Endothelial cell of hepatic sinusoid (primary cell): ENCODE data around the gene TCAIM.

Experiments used
- in situ Hi-C: cut with HindIII; loops from 2 replicates; pipeline ENCODE4 v1.10.0; 2017; ENCODE audit warnings: low sequenced_read_pairs

TCAIM gene, protein sequence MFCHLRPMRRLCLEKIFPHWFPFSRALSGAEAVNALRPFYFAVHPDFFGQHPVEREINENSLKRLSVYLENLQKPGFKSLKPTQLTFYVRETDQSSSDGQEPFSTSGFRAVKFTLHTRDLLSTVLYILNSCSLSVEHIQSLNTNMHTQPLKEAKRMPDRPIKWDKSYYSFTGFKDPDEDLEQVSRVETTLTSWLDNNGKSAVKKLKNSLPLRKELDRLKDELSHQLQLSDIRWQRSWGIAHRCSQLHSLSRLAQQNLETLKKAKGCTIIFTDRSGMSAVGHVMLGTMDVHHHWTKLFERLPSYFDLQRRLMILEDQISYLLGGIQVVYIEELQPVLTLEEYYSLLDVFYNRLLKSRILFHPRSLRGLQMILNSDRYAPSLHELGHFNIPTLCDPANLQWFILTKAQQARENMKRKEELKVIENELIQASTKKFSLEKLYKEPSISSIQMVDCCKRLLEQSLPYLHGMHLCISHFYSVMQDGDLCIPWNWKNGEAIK

GRCh38 chr3:44338010-44338827 is at the start of gene TCAIM:
TCAIM (plus strand) TSS chr3:44338766; CDS start chr3:44354783, 16,017 bp downstream.
- in situ Hi-C loops: no loop called here

DNA sequence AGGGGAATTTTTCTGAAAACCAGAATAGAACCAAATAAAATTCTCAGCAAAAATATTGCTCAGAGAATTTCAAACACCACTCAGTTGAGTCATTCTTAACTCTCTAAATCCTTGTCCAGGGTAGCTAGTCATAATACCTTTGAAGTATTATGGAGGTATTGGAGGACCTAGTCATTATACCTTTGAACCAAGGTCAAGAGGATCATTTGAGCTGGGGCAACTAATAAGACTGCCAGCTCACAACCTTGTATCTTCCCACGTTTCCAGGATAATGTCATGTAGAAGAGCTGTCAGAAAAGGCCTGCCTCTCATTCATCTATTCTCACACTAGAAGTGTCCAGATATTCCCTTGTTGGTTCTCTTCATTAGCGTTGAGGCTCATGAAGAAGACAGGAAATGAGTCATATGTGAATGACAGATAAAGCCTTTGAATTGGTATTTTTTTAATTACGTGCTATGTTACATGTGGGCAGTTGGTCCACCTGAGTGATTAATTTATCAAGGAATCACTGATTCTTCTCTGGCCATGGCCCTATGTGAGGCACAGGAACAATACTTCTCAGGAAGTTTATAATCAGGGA is 48.6 kb upstream of the TCAIM start:
- in situ Hi-C loops: no loop called here

DNA sequence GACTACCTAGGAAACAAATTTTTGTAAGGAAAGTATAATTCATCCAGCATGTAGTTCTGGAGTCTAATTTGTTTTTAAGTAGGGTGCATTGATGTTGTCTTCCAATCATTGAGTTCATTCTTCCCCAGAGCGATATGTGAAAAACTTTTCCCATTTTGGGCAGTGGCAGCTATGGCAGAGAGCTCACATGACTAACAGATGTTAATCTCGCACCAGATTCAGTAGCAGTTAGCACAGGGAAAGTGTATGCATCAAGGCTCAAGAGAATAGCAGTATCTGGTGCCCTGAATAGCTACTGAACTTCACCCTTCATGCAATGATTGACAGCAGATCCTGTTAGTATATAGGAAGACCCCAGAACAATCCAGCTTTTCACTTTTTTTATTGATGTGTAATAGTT is 46.3 kb upstream of the TCAIM start:
- in situ Hi-C loops: no loop called here

GRCh38 chr3:44292947-44293346 is 45.6 kb upstream of the TCAIM start:
- in situ Hi-C loops: no loop called here

- in situ Hi-C loops: no loop called here
Observed at GRCh38 chr3:44297255-44297654, 41.3 kb upstream of the TCAIM start.

DNA sequence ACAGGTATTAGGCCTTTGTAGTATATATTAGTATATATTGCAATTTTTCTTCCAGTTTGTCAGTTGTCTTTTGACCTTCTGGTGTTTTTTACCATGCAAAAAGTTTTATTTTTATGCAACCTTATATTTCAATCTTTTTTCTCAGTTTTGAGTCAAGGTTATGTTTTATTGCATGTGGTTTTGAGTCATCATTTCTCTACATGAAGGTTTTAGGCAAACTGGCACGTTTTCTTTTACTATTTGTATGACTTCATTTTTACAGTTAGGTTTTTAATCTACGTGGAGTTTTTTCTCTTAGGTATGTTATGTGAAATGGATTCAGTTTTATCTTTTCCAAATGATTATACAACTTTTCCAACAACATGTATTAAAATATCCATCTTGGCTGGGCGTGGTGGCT is 36.8 kb upstream of the TCAIM start:
- in situ Hi-C loops: no loop called here

- in situ Hi-C loops: no loop called here
Observed at GRCh38 chr3:44309500-44309899, 29.1 kb upstream of the TCAIM start.

- in situ Hi-C loops: no loop called here
Observed at GRCh38 chr3:44318891-44319311, 19.7 kb upstream of the TCAIM start.

DNA sequence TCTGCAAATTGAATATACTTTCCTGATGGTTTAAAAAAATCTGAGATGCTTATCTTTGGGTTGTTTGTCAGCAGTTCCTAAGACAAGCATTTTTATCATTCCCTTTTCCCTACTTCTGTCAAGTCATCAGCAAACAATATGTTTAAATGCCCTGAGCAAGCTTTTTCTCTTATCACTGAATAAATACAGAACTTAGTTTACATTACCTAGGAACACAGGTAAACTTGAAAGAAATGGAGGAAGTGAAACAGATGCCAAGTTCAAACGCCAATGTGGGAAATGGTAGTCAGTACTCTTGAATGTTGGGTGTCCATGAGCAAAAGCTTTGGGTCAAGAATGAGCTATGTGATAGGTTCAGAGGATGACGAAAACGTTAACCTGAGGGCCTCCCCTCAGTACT is 17.2 kb upstream of the TCAIM start:
- in situ Hi-C loops: no loop called here

GRCh38 chr3:44323341-44323955 is 15.1 kb upstream of the TCAIM start:
- in situ Hi-C loops: no loop called here

DNA sequence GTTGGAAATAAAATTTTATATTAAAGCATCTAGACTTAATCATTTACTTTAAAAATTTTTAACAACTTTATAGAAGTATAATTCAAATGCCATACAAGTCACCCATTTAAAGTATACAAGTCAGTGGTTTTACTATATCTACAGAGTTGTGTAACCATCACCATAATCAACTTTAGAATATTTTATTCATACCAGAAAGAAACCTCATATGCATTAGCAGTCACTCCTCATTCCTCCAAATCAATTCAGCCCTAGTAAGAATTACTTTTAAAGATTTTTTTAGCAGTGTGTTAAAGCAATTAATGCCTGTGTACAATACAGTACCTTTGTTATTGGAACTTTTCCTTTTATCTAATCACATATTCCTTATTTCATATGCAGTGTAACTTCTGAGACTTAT is 14.0 kb upstream of the TCAIM start:
- in situ Hi-C loops: no loop called here

DNA sequence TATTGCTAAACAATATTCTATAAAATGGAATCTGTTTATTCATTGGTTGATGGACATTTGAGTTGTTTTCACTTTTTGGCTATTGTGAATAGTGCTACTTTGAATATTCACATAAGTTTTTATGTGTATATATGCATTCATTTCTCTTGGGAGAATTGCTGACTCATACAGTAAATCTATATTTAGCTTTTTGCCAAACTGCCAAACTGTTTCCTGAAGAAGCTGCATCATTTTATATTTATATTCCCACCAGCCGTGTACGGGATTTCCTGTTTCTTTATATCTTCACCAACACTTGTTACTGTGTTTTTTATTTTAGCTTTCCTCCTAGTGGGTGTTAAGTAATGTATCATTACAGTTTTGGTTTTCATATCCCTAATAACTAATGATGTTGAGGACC is 12.5 kb upstream of the TCAIM start:
- in situ Hi-C loops: no loop called here

- in situ Hi-C loops: no loop called here
Observed at GRCh38 chr3:44326515-44326914, 12.1 kb upstream of the TCAIM start.

GRCh38 chr3:44329946-44330345 is 8.6 kb upstream of the TCAIM start:
- in situ Hi-C loops: no loop called here

- in situ Hi-C loops: no loop called here
Observed at GRCh38 chr3:44330444-44330843, 8.1 kb upstream of the TCAIM start.

GRCh38 chr3:44334326-44334725 is 4.2 kb upstream of the TCAIM start:
- in situ Hi-C loops: no loop called here

DNA sequence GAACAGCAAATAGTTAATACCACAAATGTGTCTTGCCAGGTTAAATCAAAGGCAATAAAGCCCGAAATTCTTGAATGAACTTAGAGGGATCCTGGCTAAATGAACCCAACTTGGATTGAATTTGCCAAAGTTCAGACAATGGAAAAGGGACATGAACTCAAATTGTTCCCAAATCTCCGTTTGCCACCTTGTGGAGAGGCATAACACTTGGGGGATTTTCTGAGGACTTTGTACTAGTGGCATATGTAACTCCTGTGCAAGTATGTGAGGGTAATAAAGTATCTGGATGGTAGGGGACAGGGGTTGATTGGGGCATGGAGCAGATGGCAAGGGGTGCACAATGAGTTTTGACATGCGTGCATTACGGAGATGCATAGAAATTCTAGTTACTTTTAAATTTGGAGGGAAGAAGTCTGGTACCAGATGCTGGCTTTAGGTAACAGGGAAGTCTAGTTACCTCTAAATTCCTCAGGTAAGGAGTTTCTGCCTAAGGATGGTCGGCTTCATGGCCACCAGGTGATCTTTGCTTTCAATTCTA is 1.2 kb upstream of the TCAIM start:
- in situ Hi-C loops: no loop called here

- in situ Hi-C loops: no loop called here
Observed at GRCh38 chr3:44338828-44339127, 212 bp downstream of the TCAIM start.

DNA sequence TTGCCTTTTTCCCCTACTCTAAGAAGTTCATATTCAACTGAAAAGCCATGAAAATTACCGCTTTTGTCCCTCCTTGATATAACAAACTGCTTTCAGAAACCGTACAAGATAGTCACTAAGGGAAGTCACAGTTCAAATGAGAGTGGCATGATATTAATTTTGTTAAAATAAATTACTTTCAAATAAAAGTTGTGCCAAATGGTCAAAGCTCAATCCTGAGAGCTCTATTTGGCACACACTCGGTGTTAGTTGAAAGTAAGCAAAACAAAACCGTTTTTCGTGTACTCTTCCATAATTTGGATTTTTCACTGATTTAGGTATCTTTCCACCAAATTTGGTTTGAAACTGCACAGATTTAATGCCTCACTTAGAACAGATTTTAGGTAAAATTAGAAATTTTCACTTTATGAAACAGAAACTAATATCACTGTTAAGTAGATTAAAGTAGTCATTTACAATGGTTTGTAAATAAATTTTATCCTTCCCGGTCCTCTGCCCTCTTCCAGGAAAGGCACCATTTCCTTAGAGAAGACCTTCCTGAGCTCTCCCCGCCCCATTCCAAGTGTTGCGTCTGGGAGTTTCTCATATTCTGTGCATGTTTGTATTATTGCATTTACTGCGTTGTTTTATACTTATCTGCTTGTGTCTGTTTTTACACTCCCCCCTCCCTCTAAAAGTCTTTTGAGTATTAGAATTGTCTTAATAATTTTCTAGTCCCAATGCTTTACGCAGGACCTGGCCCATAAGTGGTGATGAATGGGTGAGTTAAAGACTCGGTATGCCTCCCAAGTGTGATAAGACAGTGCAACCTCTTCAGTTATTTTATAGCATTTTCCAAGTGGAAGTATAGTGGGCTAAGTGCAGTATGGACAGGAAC is 853 bp downstream of the TCAIM start:
- in situ Hi-C loops: no loop called here

GRCh38 chr3:44340058-44340395 is 1.5 kb downstream of the TCAIM start:
- in situ Hi-C loops: no loop called here
